ENCODE data around the gene VIPR1.

DNA sequence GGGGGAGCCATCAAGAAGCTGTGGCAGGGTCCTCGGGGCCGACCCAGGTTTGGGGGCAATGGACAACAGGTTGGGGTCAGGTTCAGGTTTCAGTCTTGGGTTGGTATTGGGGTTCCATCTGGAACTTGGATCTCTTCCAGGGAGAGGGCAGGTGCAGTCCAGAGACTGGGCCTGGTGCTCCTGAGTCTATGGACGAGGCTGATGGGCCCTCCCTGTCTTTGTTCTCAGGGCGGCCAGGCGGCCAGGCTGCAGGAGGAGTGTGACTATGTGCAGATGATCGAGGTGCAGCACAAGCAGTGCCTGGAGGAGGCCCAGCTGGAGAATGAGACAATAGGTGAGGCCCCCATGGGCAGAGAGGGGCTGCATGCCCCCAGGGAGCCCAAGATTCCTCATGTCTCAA lies 11.1 kb downstream of the VIPR1 start:
- TF ChIP-seq POLR2AphosphoS5 (IDR thresholded peaks at IDR 0.05; ENCODE audit: low read depth, low read length) (no peak), POLR2A (IDR thresholded peaks at IDR 0.05; ENCODE audit: low read depth, low read length) (no peak)
